Dermis blood vessel endothelial cell (primary cell): ENCODE data around the gene LRRC59. TPM values are rescaled to one million over a fixed set of nuclear protein-coding genes. Genes with fewer than 3 reads are reported as not detected.

ENCODE experiments used
- DNase-seq: peaks from one replicate; pipeline ENCODE4 v3.0.0; 2010
- total RNA-seq: library from RNA; depleted of rRNA; stranded (reverse); fragments of >200 nt; gene quantifications from 2 replicates; pipeline ENCODE4 v1.2.3, GENCODE V29; 2014

LRRC59 gene
- total RNA-seq, 1 donor from 2014 or later = 118 TPM

DNA sequence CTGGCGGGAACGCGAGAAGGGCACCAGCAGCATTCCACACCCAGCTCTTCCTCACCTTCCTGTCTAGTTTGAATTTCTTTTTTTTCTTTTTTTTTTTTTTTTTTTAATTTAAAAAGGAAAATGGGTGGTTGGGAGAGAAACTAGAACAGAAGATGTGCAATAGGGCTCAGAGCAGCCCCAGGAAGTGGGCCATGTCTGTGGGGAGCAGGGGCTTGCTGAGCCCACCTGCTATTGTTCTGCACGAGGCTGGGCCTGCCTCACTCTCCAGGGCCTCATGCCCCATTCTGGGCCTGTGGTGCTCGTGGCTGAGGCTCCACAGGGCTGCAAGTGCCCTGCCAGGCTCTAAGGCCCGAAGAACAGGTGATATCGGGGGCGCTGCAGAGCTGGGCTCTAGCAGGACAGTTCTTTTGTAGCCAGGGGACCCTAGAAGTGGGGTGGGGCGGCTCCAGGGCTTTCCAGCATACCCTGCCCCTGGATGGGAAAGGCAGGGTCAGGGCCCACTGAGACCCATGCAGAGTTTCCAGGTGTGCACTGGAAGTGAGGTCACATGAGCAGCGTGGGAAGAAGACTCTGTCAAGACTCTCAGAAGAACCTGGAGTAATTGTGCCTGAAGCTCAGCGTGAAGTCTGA lies 36.7 kb downstream of the LRRC59 start:
- DNase-seq = no peak

- DNase-seq = no peak
Observed at GRCh38 chr17:50359998-50360461, 37.3 kb downstream of the LRRC59 start.

GRCh38 chr17:50359005-50359699 lies 38.2 kb downstream of the LRRC59 start:
- no peak for DNase-seq

DNA sequence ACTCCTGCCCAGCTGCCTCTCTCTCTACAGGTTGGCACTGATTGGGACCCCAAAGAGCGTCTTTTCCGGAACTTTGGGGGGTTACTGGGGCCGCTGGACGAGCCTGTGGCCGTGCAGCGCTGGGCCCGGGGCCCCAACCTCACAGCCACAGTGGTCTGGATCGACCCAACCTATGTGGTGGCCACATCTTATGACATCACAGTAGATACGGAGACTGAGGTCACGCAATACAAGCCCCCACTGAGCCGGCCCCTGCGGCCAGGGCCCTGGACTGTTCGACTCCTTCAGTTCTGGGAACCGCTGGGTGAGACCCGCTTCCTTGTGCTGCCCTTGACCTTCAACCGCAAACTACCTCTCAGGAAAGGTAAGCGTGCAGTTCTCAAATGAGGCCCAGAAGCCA lies 39.1 kb downstream of the LRRC59 start:
- DNase-seq = no peak

DNA sequence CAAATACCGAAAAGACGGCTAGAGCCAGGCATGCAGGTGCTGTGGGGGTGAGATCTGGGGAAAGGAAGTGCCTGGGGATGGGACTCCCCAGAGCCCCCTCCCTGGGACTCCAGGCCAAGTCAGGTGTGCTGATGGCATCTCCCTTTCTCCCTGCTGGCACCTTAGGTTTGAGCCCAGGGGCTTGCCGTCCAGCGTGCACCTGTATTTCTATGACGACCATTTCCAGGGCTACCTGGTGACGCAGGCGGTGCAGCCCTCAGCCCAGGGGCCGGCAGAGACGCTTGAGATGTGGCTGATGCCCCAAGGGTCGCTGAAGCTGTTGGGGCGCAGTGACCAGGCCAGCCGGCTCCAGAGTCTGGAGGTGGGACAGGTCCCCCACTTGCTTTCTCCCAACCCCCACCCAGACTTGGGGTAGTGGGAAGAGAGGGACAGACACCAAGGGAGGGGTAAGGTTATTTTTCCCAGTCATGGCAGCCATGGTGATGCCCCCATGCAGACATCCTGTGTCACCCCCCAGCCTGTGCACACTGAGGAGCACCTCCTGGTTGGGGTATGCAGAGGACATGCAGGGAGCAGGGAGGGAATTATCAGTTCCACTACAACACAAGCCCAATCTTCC lies 40.3 kb downstream of the LRRC59 start:
- DNase-seq = no peak

DNA sequence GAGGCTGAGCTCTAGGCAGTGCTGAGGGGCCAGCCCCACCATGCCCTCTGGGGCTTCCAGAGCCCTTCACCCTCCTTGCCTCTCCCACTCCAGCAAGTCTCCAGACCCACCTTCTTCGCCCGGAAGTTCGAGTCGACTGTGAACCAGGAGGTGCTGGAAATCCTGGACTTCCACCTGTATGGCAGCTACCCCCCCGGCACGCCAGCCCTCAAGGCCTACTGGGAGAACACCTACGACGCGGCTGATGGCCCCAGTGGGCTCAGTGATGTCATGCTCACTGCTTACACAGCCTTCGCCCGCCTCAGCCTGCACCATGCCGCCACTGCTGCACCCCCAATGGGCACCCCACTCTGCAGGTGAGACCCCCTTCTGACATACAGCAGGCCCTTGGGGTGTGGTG lies 40.9 kb downstream of the LRRC59 start:
- no peak for DNase-seq

GRCh38 chr17:50355701-50356341 lies 41.5 kb downstream of the LRRC59 start:
- DNase-seq = no peak

GRCh38 chr17:50355336-50355700 lies 42.0 kb downstream of the LRRC59 start:
- no peak for DNase-seq

DNA sequence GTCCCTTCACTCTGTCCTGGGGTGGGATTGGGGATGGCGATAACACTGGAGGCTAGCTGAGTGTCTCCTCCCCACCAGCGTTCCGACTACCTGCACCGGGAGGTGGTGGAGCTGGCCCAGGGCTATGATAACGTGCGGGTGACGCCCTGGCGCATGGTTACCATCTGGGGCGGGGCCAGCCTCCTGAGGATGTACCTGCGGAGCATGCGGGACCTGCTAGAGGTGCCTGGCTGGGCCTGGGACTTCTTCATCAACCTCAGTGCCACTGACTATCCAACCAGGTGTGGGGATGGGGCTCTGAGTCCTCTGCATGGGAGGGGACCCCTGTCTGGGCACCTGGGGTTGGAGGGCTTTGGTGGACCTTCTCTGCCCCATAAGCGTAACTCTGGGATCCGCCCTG lies 42.5 kb downstream of the LRRC59 start:
- DNase-seq = no peak

- no peak for DNase-seq
Observed at GRCh38 chr17:50354198-50354597, 43.1 kb downstream of the LRRC59 start.

DNA sequence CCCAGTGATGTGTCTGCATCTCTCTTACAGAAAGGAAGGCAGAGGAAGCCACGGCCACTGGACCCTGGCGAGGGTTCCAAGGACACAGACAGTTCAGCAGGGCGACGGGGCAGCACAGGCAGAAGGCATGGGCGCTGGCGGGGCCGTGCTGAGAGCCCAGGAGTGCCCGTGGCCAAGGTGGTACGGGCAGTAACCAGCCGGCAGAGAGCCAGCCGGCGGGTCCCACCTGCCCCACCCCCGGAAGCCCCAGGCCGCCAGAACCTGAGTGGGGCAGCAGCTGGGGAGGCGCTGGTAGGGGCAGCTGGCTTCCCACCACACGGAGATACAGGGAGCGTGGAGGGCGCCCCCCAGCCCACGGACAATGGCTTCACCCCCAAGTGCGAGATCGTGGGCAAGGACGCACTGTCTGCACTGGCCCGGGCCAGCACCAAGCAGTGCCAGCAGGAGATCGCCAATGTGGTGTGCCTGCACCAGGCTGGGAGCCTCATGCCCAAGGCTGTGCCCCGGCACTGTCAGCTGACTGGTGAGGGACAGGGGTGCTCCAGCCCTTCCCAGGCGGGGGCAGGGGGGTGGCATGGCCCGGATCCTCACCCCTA lies 43.6 kb downstream of the LRRC59 start:
- DNase-seq = no peak

- no peak for DNase-seq
Observed at GRCh38 chr17:50352693-50353599, 44.4 kb downstream of the LRRC59 start.

GRCh38 chr17:50352072-50352692 lies 45.1 kb downstream of the LRRC59 start:
- DNase-seq = no peak

DNA sequence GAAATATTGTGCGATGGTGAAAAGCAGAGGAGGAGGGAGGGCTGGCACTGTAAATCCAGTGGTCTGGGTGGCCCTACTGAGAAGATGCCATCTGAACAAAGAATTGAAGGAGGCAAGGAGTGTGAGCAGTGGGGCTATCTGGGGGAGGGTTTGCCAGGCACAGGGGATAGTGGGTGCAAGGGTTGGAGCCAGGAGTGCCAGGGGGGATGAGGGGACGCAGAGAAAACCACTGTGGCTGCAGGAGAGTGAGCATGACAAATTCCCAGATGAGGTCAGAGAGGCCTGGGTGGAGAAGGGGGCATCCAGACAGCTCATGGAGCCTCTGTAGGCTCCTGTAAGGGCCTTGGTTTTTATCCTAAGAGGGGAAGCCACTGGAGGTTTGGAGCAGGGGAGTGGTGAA lies 46.6 kb downstream of the LRRC59 start:
- no peak for DNase-seq

- DNase-seq = no peak
Observed at GRCh38 chr17:50349243-50349600, 48.1 kb downstream of the LRRC59 start.

- no peak for DNase-seq
Observed at GRCh38 chr17:50348522-50349242, 48.6 kb downstream of the LRRC59 start.

- no peak for DNase-seq
Observed at GRCh38 chr17:50347894-50348291, 49.4 kb downstream of the LRRC59 start.

GRCh38 chr17:50347117-50347893 lies 50.0 kb downstream of the LRRC59 start:
- no peak for DNase-seq

DNA sequence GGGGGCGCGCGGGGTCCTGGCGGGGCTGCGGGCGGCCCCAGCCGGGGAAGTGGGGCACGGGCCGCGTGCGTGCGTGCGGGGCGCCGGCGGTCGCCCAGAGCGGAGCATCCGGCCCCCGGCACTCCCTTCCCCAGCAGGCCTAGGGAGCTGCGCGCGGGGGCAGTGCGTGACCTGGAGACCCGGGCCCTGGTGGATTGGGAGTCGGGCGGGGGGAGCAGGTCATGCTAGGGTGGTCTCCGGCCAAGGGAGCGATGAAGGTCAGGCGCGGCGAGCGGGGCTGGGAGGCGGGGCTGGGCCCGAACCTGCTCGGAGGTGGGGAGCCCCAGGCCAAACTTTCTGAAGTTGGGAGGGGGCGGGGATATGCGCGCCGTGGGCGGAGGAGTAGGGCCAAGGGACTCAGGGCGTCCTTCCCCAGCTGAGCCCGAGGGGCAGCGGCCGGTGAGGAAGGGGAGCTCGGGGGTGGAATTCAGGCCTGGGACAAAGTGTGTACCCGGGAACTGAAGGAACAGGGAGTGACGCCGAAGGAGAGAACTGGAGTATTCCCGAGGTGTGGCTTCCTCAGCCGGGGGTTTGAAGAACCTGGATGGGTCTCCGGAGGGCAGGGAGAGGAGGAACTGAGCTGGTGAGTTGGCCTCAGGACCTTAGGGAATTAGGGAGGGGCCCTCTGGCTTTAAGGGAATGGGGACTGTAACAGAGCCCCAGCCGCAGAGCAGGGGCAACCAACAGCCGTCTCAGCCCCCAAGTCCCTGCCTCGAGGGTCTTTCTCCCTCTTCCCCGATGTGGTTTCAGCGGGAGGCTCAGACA lies 50.8 kb downstream of the LRRC59 start:
- peak; percentile 37 for DNase-seq
